Stimulated activated CD8-positive, alpha-beta memory T cell treated with anti-CD3 and anti-CD28 coated beads, Interleukin-12 subunit alpha, Interleukin-12 subunit beta, amount 100 ng/mL, for 24 hours (primary cell): Measurements from ENCODE around the gene RNF213.

ENCODE experiments used
- DNase-seq: peaks from one replicate; pipeline ENCODE4 v3.0.0-alpha.2; 2020; ENCODE audit errors: extremely low read depth

The RNF213 gene

DNA sequence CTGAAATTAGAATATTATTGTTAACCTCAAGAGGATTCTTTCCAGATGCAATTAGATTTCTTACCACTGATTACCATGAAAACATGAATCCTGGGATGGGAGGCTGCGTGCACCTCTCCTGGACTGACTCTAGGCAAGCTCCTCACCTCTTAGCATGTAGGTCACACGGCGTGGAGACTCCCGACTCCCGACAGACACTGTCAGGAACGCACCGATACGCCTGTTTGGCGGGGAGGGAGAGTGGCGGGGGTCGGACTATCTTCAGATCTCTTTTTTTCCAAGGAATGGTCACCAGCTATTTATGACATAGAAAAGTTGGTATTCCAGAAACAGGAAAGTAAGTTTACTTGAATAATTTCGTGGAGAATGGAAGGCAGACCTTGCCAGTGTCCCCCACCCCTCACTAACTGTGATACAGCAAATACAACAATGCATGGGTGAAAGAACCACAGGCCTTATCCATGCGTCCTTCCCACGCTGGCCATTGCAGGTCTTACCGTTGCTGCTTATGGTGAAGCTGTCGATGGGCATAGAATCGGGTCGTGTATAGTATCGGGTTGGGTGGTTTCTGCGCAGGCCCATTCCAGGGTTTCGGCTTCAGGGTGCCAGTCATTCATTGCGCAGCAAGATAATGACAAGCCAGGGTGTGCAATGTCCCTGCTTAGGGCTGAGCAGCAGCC is 91.7 kb downstream of the RNF213 start:
- no peak for DNase-seq

DNA sequence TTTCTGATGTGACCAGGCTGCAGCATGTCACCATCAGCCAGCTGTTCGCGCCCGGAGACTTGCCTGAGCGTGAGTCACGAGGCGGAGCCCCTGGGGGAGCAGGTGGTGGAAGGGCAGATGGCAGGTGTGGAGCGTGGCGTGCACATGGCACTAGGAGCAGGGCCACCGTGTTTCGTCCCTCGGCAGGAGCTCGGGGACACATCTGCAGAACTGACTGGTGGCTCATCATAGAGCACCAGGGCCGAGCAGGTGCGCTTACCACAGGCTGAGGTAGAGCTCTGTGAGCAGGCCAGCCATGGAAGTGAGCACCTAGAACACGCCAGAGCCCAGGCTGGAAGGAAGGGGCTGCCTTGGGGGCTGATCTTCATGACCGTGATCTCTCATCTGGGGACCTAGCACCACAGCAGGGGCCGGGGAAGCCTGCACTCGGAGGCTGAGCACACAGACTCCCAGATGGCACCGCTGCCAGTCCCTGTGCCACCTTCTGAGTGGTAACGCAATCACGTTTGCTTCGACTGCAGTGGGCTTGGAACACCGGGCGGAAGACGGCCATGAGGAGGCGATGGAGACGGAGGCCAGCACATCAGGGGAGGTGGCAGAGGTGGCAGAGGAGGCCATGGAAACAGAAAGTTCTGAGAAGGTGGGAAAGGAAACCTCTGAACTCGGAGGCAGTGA is 92.5 kb downstream of the RNF213 start:
- no peak for DNase-seq

DNA sequence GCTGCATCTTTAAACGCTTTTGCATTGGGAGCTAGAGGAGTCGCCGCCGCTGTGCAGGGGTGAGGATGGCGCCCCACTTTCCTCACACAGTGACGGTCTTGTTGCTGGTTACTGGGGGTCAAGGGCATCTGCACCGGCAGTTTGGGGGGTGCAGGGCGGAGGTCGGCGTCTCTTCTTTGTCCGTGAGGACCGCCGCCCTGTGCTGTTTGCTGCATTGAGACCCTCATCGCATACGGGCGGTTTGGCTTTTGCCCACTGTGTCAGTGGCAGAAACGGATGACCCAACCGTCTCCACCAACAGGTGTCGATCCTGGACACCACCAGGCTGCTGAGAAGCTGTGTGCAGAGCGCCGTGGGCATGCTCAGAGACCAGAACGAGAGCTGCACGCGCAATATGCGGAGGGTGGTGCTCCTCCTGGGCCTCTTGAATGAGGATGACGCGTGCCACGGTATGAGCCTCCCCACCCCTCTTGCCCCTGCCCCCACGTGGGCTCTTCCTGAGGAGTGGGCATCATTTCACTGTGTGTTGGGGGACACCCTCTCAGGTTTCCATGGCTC is 93.1 kb downstream of the RNF213 start:
- DNase-seq = no peak

DNA sequence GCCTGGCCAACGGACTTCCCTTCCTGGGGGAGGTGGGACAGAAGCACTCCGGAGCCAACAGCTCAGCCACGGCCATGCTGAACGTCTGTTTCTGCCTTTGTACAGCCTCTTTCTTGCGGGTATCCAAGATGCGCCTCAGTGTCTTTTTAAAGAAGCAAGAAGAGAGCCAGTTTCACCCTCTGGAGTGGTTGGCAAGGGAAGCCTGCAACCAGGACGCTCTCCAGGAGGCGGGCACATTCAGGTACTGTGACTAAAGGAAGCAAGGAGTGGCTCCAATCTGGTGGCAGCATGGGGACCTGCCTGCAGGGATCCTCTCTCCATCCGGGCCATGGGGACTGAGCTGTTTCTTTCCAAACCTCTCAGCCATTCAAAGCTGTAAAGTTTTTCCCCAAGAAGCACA is 93.7 kb downstream of the RNF213 start:
- no peak for DNase-seq

DNA sequence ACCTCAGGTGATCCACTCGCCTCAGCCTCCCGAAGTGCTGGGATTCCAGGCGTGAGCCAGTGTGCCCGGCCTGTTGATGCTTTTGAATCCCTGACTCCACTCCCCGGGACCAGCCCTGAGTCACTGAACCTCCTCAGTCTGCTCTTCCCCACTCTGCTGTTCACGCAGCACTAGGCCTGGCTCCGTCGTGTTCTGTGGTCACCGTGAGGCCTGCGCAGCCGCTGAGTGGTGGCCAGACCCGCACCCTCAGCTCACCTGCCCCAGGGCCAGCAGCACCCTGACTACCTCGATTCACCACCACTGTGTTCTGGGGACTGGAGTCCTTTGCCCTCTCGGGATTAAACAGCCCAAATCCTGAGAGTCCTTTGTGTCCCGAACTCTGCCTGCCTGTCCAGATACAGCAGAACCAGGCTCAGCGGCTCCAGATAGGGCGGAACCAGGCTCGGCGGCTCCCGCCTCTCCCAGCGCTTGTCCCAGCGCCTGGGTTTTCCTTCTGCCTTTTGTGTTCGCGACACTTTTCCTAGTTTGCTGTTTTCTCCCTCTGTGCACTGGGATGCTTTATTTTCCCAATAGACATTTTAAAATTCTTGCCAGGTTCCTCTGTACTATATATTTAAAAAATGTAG is 95.7 kb downstream of the RNF213 start:
- no peak for DNase-seq

GRCh38 chr17:80358131-80358530 is 97.5 kb downstream of the RNF213 start:
- no peak for DNase-seq

DNA sequence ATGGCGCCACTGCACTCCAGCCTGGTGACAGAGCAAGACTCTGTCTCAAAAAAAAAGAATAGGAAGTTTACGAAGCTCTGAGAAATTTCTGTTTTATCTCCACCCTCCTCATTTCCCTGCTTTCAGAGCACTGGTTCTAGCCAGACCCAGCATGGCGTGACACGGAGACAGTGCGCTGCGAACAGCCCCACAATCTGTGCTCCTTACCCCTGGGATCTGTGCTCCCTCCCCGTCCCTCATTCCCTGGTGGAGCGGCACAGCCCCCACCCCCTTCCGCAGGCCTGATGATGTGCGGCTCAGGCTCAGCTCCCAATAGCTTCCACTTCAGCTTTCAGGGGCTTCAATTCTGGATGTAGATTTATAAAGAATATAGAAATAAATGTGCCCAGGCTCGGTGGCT is 98.2 kb downstream of the RNF213 start:
- no peak for DNase-seq

- DNase-seq = no peak
Observed at GRCh38 chr17:80359422-80360110, 98.9 kb downstream of the RNF213 start.

GRCh38 chr17:80360396-80360795 is 99.7 kb downstream of the RNF213 start:
- no peak for DNase-seq

DNA sequence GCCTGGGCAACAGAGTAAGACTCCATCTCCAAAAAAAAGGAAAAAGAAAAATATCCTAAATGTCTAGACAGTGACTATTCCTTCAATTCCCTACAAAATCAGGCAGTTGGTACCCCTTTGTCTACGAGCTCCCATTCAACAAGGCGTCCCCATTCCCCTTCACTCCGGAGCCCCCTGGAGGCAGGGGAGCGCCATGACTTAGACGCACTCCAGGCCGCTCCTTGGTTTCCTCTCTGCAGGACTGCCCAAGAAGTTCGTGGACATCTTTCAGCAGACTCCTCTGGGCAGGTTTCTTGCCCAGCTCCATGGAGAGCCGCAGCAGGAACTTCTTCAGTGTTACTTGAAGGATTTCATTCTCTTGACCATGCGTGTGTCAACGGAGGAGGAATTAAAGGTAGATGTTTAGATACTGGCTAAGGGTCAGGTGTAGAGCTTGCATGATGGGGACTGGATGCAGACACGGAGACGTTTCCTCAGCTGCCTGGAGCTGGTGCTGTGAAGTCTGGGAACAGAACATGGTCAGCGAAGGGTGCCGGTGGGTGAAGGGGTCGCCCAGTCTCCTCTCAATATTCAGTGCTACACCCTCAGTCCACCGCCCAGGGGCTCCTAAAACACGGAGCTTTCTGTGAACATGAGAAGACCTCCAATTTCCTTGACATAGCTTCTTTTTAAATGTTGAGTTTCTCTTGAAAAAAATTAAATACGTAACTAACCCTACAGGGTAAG is 101.0 kb downstream of the RNF213 start:
- DNase-seq = no peak

- DNase-seq = no peak
Observed at GRCh38 chr17:80362428-80363119, 101.9 kb downstream of the RNF213 start.

- no peak for DNase-seq
Observed at GRCh38 chr17:80363120-80363515, 102.5 kb downstream of the RNF213 start.

GRCh38 chr17:80363518-80364090 is 103.0 kb downstream of the RNF213 start:
- DNase-seq = no peak

DNA sequence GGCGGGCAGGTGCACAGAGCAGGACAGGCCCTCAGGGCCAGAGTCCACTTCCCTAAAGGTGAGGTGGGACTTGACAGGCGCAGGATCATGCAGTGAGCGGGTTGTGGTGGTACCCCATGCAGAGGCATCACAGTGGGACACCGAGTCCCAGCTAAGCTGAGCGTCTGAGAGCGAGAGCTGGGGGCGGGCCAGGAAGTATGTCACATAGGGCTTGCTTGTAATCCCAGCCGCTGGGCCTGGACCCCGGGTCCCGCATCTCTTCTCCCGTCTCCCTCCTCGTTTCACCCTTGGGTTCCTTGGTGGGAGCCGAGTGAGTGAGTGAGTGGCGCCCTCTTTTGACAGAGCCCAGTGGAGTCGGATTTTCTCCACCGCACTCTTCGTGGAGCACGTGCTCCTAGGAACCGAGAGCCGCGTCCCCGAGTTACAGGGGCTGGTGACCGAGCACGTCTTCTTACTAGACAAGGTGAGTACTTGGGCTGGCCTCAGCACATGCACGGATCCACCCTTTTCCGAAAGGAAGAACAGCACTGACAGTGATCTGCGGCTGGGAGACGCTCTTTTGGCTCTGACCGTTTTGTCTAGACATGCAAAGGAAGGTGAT is 103.5 kb downstream of the RNF213 start:
- no peak for DNase-seq

- DNase-seq = no peak
Observed at GRCh38 chr17:80365001-80365965, 104.6 kb downstream of the RNF213 start.

DNA sequence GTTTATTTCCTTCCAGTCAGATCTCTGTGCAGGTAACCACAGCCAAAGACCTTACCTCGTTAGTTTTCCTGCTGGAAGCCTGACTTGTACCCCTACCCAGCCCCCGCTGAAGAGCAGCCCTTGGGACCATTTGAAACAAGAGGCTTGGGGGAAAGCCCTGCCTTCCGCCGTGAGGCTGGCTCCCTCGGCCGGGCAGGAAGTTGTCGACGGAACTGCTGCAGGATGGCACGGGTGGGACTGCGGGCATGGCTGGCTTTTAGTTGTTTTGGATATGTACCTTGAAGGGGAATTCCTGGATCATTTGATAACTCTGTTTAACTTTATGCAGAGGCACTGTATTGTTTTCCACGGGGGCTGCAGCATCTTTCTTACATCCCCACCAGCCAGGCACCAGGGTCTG is 105.3 kb downstream of the RNF213 start:
- no peak for DNase-seq

DNA sequence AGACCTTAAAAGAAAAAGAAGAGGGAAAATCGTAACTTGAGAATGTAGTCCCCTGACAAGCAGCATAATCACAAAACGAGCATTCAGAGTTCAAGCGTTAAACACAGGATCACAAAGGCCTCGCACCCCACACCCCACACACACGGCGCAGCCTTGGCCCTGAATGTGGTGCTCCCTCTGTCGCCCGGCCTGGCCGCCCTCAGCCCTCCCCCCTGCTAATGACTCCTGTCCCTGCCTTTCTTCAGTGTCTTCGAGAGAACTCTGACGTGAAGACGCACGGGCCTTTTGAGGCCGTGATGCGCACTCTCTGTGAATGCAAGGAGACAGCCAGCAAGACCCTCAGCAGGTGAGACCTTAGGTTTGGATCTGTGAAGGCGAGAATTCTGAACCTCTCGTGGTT is 106.9 kb downstream of the RNF213 start:
- no peak for DNase-seq

DNA sequence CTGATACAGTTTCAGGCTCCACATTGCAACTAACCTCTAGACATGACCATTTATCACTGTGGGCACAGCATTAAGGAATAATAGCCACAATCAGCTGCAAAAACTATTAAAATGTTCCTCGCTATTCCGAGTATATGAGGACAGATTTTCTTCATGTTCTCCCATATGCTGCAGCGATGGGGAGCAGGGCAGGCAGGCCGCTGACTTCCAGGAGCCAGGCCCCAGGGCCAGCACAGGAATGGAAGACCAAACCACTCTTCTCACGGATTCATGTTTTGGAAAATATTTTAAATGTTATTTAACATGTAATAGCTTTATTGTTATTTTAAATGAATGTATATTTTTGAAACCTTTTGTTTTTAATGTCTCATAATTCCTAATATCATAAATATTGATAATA is 110.5 kb downstream of the RNF213 start:
- DNase-seq = no peak

GRCh38 chr17:80372456-80372855 is 111.8 kb downstream of the RNF213 start:
- no peak for DNase-seq
